HEK293 (cell line): ENCODE data around the gene SHROOM3.

Source experiments
- REST ChIP-seq: fragments of 450-650 bp; formaldehyde crosslinking; IDR thresholded peaks from 2 replicates; pipeline ENCODE4 v1.5.1; 2016; ENCODE audit warnings: missing biosample characterization, missing genetic modification characterization
- ZFP69B ChIP-seq: fragments of 450-650 bp; formaldehyde crosslinking; IDR thresholded peaks from 2 replicates; pipeline ENCODE4 v1.5.1; 2016; ENCODE audit warnings: missing biosample characterization, missing genetic modification characterization
- ZNF169 ChIP-seq: fragments of 450-650 bp; formaldehyde crosslinking; IDR thresholded peaks from 2 replicates; pipeline ENCODE4 v1.5.1; 2016; ENCODE audit warnings: missing biosample characterization, missing genetic modification characterization
- ZNF560 ChIP-seq: fragments of 450-650 bp; formaldehyde crosslinking; IDR thresholded peaks from 2 replicates; pipeline ENCODE4 v1.5.1; 2017; ENCODE audit warnings: missing biosample characterization, missing genetic modification characterization, borderline replicate concordance
- ZNF610 ChIP-seq: fragments of 450-650 bp; formaldehyde crosslinking; IDR thresholded peaks from 2 replicates; pipeline ENCODE4 v1.5.1; 2016; ENCODE audit warnings: missing biosample characterization, missing genetic modification characterization, borderline replicate concordance
- ZNF792 ChIP-seq: fragments of 450-650 bp; formaldehyde crosslinking; IDR thresholded peaks from 2 replicates; pipeline ENCODE4 v1.5.1; 2016; ENCODE audit warnings: missing biosample characterization, missing genetic modification characterization
- TF ChIP-seq, protein P1 (sequence below): fragments of 450-650 bp; formaldehyde crosslinking; IDR thresholded peaks from 2 replicates; pipeline ENCODE4 v1.5.1; 2016; ENCODE audit warnings: missing biosample characterization, missing genetic modification characterization
- TF ChIP-seq, protein P2 (sequence below): fragments of 450-650 bp; formaldehyde crosslinking; IDR thresholded peaks from 2 replicates; pipeline ENCODE4 v1.5.1; 2016; ENCODE audit warnings: missing biosample characterization, missing genetic modification characterization

DNA sequence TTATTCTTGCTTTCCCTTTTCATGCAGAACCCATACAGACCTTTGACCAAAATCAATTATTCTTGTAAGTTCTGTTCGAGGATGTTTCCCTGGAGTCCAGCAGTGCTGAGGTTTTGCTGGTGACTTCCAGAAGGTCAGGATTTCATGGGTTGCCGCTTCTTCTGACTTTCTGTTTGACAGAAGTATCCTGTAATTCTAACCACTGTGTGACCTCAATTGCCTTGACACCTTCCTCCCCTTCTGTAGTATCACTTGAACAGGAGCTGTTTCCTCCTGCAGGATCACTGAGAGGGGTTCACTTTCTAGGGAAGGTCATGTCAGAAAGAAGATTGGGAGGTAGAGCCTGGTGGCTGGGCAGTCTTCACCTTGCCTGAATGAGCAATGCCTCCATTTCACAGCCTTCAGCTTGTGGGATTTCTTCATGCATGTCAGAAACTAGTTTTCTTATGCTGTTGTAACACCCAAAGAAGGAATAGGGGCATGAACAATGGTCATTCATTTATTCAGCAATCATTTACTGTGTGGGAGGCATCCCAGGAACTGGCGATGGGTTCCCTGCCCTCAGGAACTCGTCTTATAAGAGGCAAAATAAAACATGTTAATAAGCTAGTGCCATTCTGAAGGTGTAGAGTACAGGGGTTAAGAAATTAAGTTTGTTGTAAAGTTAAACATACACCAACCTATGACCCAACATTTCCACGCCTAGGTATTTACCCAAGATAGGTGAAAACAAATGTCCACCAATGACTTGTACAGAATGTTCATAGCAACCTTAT is 257.0 kb downstream of the SHROOM3 start:
- TF ChIP-seq, protein P1, sequence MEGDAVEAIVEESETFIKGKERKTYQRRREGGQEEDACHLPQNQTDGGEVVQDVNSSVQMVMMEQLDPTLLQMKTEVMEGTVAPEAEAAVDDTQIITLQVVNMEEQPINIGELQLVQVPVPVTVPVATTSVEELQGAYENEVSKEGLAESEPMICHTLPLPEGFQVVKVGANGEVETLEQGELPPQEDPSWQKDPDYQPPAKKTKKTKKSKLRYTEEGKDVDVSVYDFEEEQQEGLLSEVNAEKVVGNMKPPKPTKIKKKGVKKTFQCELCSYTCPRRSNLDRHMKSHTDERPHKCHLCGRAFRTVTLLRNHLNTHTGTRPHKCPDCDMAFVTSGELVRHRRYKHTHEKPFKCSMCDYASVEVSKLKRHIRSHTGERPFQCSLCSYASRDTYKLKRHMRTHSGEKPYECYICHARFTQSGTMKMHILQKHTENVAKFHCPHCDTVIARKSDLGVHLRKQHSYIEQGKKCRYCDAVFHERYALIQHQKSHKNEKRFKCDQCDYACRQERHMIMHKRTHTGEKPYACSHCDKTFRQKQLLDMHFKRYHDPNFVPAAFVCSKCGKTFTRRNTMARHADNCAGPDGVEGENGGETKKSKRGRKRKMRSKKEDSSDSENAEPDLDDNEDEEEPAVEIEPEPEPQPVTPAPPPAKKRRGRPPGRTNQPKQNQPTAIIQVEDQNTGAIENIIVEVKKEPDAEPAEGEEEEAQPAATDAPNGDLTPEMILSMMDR (tag by site-specific recombination), result no peak
- no peak for TF ChIP-seq REST (tag by site-specific recombination)
- TF ChIP-seq, protein P2, sequence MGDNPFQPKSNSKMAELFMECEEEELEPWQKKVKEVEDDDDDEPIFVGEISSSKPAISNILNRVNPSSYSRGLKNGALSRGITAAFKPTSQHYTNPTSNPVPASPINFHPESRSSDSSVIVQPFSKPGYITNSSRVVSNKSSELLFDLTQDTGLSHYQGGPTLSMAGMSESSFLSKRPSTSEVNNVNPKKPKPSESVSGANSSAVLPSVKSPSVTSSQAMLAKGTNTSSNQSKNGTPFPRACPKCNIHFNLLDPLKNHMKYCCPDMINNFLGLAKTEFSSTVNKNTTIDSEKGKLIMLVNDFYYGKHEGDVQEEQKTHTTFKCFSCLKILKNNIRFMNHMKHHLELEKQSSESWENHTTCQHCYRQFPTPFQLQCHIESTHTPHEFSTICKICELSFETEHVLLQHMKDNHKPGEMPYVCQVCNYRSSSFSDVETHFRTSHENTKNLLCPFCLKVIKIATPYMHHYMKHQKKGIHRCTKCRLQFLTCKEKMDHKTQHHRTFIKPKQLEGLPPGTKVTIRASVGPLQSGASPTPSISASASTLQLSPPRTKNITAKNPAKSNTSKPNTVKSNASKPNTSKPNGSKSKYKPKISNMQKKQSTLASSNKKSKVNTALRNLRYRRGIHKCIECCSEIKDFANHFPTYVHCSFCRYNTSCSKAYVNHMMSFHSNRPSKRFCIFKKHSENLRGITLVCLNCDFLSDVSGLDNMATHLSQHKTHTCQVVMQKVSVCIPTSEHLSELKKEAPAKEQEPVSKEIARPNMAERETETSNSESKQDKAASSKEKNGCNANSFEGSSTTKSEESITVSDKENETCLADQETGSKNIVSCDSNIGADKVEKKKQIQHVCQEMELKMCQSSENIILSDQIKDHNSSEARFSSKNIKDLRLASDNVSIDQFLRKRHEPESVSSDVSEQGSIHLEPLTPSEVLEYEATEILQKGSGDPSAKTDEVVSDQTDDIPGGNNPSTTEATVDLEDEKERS (tag by site-specific recombination), result no peak
- TF ChIP-seq ZNF560 (tag by site-specific recombination), result no peak
- TF ChIP-seq ZFP69B (tag by site-specific recombination), result no peak
- no peak for TF ChIP-seq ZNF792 (tag by site-specific recombination)
- TF ChIP-seq ZNF610 (tag by site-specific recombination), result no peak
- TF ChIP-seq ZNF169 (tag by site-specific recombination), result no peak
